Renal cortical epithelial cell (primary cell): ENCODE results near the gene MYO7B. TPM values are rescaled to one million over a fixed set of nuclear protein-coding genes. Genes with fewer than 3 reads are reported as not detected.

Source experiments
- DNase-seq: peaks from one replicate; pipeline ENCODE4 v3.0.0-alpha.2; 2011; ENCODE audit warnings: low read depth
- total RNA-seq: library from RNA; depleted of rRNA; stranded (reverse); fragments of >200 nt; gene quantifications from 2 replicates; pipeline ENCODE4 v1.2.3, GENCODE V29; 2014

The MYO7B gene
- total RNA-seq, 1 donor from 2014 or later, result 0.25 TPM

- DNase-seq, result no peak
These were observed 114.7 kb downstream of the MYO7B start for GRCh38 chr2:127650041-127650784.

GRCh38 chr2:127650785-127651380 is 115.4 kb downstream of the MYO7B start:
- DNase-seq, result no peak

GRCh38 chr2:127651381-127651809 is 115.9 kb downstream of the MYO7B start:
- DNase-seq, result no peak

GRCh38 chr2:127651971-127652550 is 116.6 kb downstream of the MYO7B start:
- DNase-seq, result no peak

- no peak for DNase-seq
These were observed 117.4 kb downstream of the MYO7B start for GRCh38 chr2:127652786-127653357.

- DNase-seq, result no peak
These were observed 118.1 kb downstream of the MYO7B start for GRCh38 chr2:127653421-127654083.

- DNase-seq, result no peak
These were observed 118.8 kb downstream of the MYO7B start for GRCh38 chr2:127654084-127654837.

- DNase-seq, result no peak
These were observed 119.3 kb downstream of the MYO7B start for GRCh38 chr2:127654838-127655175.

GRCh38 chr2:127655209-127656073 is 120.0 kb downstream of the MYO7B start:
- DNase-seq, result no peak

GRCh38 chr2:127656569-127657231 is 121.2 kb downstream of the MYO7B start:
- DNase-seq, result no peak

- no peak for DNase-seq
These were observed 121.7 kb downstream of the MYO7B start for GRCh38 chr2:127657232-127657595.

GRCh38 chr2:127658146-127658545 is 122.7 kb downstream of the MYO7B start:
- no peak for DNase-seq

GRCh38 chr2:127658641-127659407 is 123.3 kb downstream of the MYO7B start:
- no peak for DNase-seq

- DNase-seq, result no peak
These were observed 124.2 kb downstream of the MYO7B start for GRCh38 chr2:127659408-127660290.

- DNase-seq, result no peak
These were observed 124.8 kb downstream of the MYO7B start for GRCh38 chr2:127660291-127660578.

GRCh38 chr2:127661072-127661649 is 125.7 kb downstream of the MYO7B start:
- no peak for DNase-seq

- DNase-seq, result no peak
These were observed 126.5 kb downstream of the MYO7B start for GRCh38 chr2:127661949-127662510.
